ENCODE results near the gene BBOX1. TPM values are rescaled to one million over a fixed set of nuclear protein-coding genes. Genes with fewer than 3 reads are reported as not detected.

Gene BBOX1
- total and polyA plus RNA-seq, 7 donors: 0.07 to 0.79 (median 0.10) TPM; not detected in 4

GRCh38 chr11:27059431-27059830 is 18.8 kb downstream of the BBOX1 start:
- Histone ChIP-seq H3K27ac (no peak overlapping the region), H3K4me1 (no peaks in the 10 kb centered on the region), H3K9me3 (no peaks in the 10 kb centered on the region), H3K36me3 (ENCODE audit: insufficient read depth in 1 of 2, low read depth in 1 of 2) (no peaks in the 10 kb centered on the region), H3K4me3 (no peak overlapping the region), H3K27me3 (ENCODE audit: insufficient read depth in 3 of 3, low read length in 2 of 3) (no peaks in the 10 kb centered on the region)
- no peak for ATAC-seq
- intact Hi-C loops (cut with DNase I): no loop called here
- 64 to 86% (median 77%) methylated on average over 3 of the region's 3 CpGs for WGBS, 3 donors
- DNase-seq: no peak
- TF ChIP-seq CTCF (IDR thresholded peaks at IDR 0.05): no peak

- 5 to 15% (median 10%) methylated on average over 3 of the region's 3 CpGs for WGBS, 3 donors
- no peak for ATAC-seq
These were observed 20.3 kb downstream of the BBOX1 start for GRCh38 chr11:27060816-27061460.

GRCh38 chr11:27061461-27061821 is 20.8 kb downstream of the BBOX1 start:
- no peak for TF ChIP-seq CTCF (IDR thresholded peaks at IDR 0.05)
- Histone ChIP-seq H3K4me1 (no peaks in the 10 kb centered on the region), H3K27me3 (ENCODE audit: insufficient read depth in 3 of 3, low read length in 2 of 3) (no peaks in the 10 kb centered on the region), H3K4me3 (no peak overlapping the region), H3K27ac (no peak overlapping the region), H3K9me3 (no peaks in the 10 kb centered on the region), H3K36me3 (ENCODE audit: insufficient read depth in 1 of 2, low read depth in 1 of 2) (no peaks in the 10 kb centered on the region)
- intact Hi-C loops (cut with DNase I): no loop called here
- ATAC-seq (no peak), DNase-seq (no peak)
- WGBS, 3 donors: 23 to 37% (median 25%) methylated on average over 2 of the region's 2 CpGs

More at GRCh38 chr11:27060816-27061460, 20.3 kb downstream of the BBOX1 start:
- H3K9me3 ChIP-seq: no peaks in the 10 kb centered on the region
- H3K36me3 ChIP-seq (ENCODE audit: insufficient read depth in 1 of 2, low read depth in 1 of 2): no peaks in the 10 kb centered on the region
- H3K4me3 ChIP-seq: no peak overlapping the region
- no peaks in the 10 kb centered on the region for H3K27me3 ChIP-seq (ENCODE audit: insufficient read depth in 3 of 3, low read length in 2 of 3)
- H3K27ac ChIP-seq: no peak overlapping the region
- H3K4me1 ChIP-seq: no peaks in the 10 kb centered on the region
- intact Hi-C loops (cut with DNase I): no loop called here
- no peak for TF ChIP-seq CTCF (IDR thresholded peaks at IDR 0.05)
- no peak for DNase-seq

GRCh38 chr11:27064086-27064485 is 23.5 kb downstream of the BBOX1 start:
- no peak for TF ChIP-seq CTCF (IDR thresholded peaks at IDR 0.05)
- DNase-seq: no peak
- Histone ChIP-seq H3K4me1 (no peaks in the 10 kb centered on the region), H3K36me3 (ENCODE audit: insufficient read depth in 1 of 2, low read depth in 1 of 2) (no peaks in the 10 kb centered on the region), H3K4me3 (no peak overlapping the region), H3K27ac (no peak overlapping the region), H3K27me3 (ENCODE audit: insufficient read depth in 3 of 3, low read length in 2 of 3) (no peaks in the 10 kb centered on the region), H3K9me3 (no peaks in the 10 kb centered on the region)
- ATAC-seq: no peak
- intact Hi-C loops (cut with DNase I): no loop called here
- WGBS, 3 donors: 22 to 26% (median 25%) methylated on average over 2 of the region's 2 CpGs

- no peak for TF ChIP-seq CTCF (IDR thresholded peaks at IDR 0.05)
- Histone ChIP-seq H3K4me3 (no peak overlapping the region), H3K27ac (no peak overlapping the region), H3K36me3 (ENCODE audit: insufficient read depth in 1 of 2, low read depth in 1 of 2) (no peaks in the 10 kb centered on the region), H3K27me3 (ENCODE audit: insufficient read depth in 3 of 3, low read length in 2 of 3) (no peaks in the 10 kb centered on the region), H3K9me3 (no peaks in the 10 kb centered on the region), H3K4me1 (no peaks in the 10 kb centered on the region)
- WGBS, 3 donors: 39 to 52% (median 50%) methylated on average over 1 of the region's 1 CpG
- no peak for DNase-seq
- ATAC-seq: no peak
- intact Hi-C loops (cut with DNase I): no loop called here
These were observed 34.6 kb downstream of the BBOX1 start for GRCh38 chr11:27075192-27075591.

Measured in psoas muscle (tissue), 8 donors.